Keratinocyte (primary cell): ENCODE results near the gene HPSE2.

Experiments
- EZH2 ChIP-seq: IDR thresholded peaks from one replicate; pipeline ENCODE4 v1.6.1; 2012; ENCODE audit warnings: inconsistent platforms, mild to moderate bottlenecking, low read length, moderate library complexity
- TF ChIP-seq, protein P1 (sequence below), 3 experiments: IDR thresholded peaks in 1 of 3; conservative IDR thresholded peaks in 1 of 3; optimal IDR thresholded peaks in 1 of 3; 2 replicates in 2 of 3; 3 replicates in 1 of 3; pipeline versions ENCODE3 to v1.5.1; 2011; ENCODE audit warnings: low read length in 3 of 3, mild to moderate bottlenecking in 3 of 3, moderate library complexity in 2 of 3, control low read depth in 1 of 3, inconsistent platforms in 1 of 3; ENCODE audit not compliant: insufficient read depth in 2 of 3; ENCODE audit errors: extremely low read depth in 1 of 3

DNA sequence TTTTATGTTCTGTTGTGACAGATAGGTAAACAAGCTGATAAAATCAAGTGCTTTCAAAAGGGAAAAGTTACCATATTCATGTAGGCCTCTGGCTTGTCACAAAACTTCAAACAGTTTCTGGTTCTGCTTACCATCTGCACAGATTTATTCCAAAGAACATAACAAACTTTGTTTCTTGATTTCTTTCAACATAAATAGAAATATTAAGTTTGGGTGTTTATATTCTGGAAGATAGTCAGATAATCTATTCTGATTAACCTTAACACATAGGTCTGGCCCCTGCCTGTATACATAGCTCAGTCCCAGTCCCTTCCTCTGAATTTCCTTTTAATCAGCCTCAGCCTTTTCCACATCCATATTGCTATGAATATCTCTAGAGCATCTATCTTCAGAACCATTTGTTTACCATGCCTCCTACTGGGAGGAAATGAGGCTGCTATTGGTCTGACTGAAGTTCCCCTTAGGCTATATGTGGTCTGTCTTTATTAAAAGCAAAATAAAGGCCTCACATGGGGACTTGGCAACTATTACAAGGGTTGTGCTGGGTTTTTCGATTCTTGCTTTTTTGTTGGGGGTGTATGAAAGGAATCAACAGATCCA, 319.0 kb downstream of the HPSE2 start:
- TF ChIP-seq, protein P1, sequence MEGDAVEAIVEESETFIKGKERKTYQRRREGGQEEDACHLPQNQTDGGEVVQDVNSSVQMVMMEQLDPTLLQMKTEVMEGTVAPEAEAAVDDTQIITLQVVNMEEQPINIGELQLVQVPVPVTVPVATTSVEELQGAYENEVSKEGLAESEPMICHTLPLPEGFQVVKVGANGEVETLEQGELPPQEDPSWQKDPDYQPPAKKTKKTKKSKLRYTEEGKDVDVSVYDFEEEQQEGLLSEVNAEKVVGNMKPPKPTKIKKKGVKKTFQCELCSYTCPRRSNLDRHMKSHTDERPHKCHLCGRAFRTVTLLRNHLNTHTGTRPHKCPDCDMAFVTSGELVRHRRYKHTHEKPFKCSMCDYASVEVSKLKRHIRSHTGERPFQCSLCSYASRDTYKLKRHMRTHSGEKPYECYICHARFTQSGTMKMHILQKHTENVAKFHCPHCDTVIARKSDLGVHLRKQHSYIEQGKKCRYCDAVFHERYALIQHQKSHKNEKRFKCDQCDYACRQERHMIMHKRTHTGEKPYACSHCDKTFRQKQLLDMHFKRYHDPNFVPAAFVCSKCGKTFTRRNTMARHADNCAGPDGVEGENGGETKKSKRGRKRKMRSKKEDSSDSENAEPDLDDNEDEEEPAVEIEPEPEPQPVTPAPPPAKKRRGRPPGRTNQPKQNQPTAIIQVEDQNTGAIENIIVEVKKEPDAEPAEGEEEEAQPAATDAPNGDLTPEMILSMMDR (optimal IDR thresholded peaks at IDR 0.05 in 1 of 3, IDR thresholded peaks at IDR 0.05 in 1 of 3, conservative IDR thresholded peaks at IDR 0.05 in 1 of 3; ENCODE audit: extremely low read depth in 1 of 3, insufficient read depth in 2 of 3, low read length in 3 of 3) = no peak
- TF ChIP-seq EZH2 = no peak
